GM18951 (cell line): ENCODE results near the gene BAAT.

Source experiments
- POLR2A ChIP-seq: IDR thresholded peaks from 4 replicates; pipeline ENCODE4 v1.6.1; 2011; ENCODE audit warnings: mild to moderate bottlenecking; ENCODE audit not compliant: insufficient read length, insufficient read depth; ENCODE audit errors: extremely low read depth
- in situ Hi-C: fragments of 300-500 bp; cut with MboI; formaldehyde crosslinking; loops from one replicate; pipeline ENCODE4 v1.12.0; 2022; ENCODE audit warnings: low sequenced_read_pairs, mixed read lengths, inconsistent platforms; ENCODE audit not compliant: unreplicated experiment

The BAAT gene

DNA sequence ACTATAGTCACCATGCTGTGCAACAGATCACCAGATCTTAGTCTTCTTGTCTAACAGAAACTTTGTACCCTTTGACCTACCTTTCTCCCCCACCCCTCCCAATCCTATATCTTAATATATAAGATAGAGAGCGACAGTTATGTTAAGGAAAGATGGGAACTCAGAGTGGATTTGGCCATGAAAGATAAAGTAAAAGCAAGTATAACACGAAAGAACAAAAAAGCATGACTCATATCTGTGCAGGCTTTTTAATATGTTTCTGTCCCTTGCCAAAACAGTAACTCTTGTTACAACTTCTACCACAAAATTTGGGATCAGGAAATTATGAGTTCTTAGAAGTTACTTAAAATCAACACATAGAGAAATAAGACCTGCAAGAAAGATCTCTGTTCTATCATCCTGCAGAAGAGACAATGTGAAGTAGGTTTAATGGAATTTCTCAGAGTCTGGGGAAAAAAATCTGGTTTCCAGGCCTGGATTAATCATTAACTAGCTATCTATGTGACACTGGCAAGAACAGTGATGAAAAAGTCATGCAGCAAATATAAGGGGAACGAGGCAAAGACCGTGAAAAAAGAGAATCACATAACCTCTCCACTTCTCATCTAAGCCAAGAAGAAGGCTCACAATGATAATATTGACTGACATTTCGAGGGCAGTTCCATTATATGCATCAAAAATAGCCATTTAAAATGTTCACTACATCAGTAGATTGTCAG is 18.6 kb downstream of the BAAT start:
- in situ Hi-C loops = no loop called here
- no peak for TF ChIP-seq POLR2A

DNA sequence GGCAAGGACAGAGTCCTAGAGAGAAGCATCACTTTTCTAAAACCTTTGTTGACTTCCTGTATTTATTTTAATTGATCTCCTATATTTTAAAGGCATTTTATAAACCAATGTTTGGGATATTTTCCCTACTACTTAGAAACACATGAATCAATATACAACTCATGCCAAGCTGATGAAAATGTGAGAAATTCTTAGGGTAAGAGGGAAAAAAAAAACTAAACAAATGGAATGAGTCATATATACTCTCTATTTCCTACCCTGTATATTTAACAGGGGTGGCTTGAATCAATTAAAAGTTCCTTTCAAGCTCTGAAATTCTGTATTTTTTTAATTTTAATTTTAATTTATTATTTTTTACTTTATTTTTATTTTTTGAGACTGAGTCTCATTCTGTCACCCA is 19.6 kb downstream of the BAAT start:
- TF ChIP-seq POLR2A = no peak
- in situ Hi-C loops = no loop called here

DNA sequence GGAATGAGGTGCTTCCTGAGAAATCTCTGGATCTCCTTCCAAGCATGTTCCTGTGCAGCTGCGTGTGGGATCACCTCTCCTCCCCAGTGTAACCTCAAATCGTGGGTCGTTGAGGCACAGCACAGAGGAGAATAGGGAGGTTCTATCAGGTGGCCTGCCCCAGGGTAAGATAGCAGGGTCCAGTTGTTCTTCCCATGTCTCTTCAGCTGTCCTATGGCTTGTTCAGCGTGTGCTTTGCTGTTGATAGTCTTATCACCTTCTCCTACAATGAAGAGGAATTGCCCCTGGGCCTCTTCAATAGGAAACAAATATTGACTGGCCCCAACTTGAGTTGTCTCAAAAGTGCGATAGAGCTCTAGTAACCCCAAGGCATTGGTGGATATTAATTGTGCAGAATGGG is 22.4 kb downstream of the BAAT start:
- no peak for TF ChIP-seq POLR2A
- in situ Hi-C loops = no loop called here

DNA sequence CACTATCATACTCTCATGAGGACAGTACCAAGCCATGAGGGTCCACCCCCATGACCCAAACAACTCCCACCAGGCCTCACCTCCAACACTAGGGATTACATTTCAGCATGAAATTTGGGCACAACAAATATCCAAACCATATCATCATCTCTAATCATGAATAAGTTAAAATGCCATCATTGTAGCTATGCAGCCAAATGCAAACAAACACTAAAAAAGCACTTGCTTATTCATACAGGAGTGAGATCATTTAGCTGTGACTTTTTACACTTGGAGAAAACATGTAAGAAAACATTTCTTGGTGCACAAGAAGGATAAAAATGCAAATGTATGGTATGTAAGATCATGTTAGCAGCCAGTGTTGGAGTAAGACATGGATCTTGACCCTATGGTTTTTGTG is 24.2 kb downstream of the BAAT start:
- in situ Hi-C loops = no loop called here
- TF ChIP-seq POLR2A = no peak

DNA sequence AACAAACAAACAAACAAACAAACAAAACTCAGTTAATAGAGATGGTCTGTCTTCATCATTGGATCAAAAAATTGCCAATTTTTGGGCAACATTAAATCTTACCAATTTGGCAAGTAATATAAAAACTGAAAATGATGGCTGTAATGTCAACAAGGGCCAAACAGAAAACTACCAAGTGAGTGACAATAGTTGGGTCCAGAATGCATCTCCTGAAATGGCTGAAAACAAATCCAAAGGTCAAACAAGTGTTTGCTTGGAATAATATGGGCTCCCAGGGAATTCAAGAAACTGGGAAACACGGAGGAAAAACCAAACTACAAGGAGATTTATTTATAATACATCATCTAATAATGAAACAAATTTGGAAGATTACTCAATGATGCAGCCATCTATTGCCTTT is 25.1 kb downstream of the BAAT start:
- no peak for TF ChIP-seq POLR2A
- in situ Hi-C loops = no loop called here

DNA sequence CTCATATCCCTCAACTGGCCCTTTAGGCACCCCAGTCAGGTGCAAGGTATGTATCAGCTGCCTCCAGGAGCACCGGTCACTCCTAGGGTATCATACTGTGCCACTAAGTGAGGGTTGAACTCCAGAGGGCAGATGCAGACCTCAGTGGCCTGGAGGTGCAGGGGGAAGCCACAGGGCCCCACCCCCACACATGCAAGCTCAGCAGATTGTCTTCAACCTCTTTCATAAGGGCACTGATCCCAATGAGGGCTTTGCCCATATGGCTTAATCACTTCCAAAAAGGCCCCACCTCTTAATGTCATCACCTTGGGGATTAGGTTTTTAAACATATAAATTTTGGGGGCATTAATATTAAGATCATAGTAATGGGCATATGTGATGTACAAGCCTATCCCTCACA is 28.2 kb downstream of the BAAT start:
- no peak for TF ChIP-seq POLR2A
- in situ Hi-C loops = no loop called here

DNA sequence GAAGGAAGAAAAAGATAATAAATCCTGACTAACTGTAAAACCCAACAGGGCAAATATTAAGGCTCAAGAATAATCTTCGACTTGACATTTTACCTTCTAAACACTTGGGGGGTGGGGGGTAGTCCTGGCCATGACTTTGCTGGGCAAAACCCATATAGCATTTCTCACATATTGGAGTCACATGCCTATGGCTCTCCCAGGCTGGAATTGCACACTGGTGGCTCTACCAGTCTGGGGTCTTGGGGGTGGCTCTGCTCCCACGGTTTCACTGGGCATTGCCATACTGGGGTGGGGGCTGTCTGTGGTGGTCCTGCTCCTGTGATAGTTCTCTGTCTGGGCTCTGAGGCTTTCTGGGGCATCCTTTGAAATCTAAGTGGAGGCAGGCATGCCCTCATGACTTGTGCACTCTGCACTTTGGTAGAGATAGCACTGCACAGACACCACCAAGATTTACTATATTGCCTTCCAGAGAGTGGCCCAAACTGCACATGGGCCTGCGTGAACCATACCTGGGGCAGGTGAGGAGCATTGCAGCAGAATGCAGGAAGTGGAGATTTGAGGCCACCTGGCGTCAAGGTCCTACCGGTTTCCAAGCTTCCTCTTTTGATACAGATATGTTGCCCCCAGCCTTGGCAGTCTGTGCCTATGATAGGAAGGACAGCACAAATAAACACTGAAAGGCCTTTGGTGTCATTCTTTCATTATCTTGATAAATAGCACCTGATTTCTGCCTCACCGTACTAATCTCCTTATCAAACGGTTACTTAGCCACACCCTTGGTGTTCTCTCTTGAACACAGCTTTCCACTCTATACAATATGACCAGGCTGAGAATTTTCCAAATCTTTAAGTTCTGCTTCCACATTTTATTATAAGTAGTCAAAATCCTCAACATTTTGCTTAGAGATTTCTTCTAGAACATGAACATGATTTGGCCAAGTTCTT is 29.8 kb downstream of the BAAT start:
- in situ Hi-C loops = no loop called here
- TF ChIP-seq POLR2A = no peak

DNA sequence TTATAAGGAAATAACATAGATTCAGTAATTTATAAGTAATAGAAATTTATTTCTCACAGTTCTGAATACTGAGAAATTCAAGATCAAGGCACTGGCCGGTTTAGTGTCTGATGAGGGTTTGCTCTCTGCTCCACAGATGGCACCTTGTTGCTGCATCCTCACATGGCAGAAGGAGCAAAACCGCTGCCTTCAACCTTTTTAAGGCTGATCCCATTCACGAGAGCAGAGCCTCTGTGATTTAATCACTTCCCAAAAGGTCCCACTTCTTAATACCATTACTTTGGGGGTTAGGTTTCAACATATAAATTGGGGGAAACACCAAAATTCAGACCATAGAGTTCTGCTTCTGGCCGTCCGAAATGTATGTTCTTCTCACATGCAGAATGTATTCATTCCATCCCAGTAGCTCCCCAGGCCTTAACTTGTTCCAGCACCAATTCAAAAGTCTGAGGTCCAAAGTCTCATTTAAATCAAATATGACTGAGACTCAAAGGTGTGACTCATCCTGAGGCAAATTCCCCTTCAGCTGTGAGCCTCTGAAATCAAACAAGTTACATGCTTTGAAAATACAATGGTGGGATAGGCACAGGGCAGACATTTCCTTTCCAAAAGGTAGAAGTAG is 30.6 kb downstream of the BAAT start:
- in situ Hi-C loops = no loop called here
- TF ChIP-seq POLR2A = no peak

DNA sequence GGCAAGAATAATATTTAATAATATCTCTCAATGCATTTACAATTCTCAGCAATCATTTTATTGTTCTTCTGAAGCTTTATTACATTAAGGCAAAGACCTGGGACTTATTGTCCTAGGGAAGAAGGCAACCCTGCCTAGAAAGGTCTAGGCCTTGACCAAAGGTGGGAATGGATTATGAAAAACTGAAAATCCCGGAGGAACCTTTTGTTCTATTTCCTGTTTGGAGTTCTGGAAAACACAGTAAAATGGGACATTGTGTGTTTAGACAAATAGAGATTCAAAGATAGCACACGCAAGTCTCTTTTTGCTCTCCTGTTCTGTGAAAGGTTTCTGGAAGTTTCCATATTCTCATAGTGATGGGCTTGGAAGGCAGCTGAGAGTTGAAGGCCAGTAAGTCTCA is 31.1 kb downstream of the BAAT start:
- in situ Hi-C loops = no loop called here
- no peak for TF ChIP-seq POLR2A

DNA sequence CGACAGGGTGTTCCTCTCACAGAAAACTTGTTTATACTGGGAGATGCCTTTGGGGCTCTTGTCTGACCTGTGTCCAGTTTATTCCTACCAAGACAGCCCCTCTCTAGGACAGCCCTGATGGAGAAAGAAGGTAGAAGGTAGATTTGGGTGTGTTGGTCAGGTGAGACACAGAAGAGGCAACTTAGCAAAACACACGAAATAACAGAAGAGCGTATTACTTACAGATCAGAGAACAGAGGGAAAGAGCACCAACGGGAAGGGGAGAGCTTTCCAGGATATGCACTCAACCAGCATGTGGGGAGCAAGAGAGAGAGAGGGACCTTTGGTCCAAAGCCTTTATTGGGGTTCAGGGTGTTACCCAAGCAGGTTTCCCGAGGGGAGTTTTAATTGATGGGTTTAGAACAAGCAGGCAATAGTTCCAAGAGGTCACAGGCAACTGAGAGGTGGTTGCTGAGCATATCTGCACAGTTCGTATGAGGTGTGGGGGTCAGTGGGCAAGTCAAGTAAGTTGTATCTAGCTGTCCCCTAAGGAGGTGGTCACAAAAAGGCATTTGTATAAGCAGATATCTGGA is 31.8 kb downstream of the BAAT start:
- in situ Hi-C loops = no loop called here
- no peak for TF ChIP-seq POLR2A

DNA sequence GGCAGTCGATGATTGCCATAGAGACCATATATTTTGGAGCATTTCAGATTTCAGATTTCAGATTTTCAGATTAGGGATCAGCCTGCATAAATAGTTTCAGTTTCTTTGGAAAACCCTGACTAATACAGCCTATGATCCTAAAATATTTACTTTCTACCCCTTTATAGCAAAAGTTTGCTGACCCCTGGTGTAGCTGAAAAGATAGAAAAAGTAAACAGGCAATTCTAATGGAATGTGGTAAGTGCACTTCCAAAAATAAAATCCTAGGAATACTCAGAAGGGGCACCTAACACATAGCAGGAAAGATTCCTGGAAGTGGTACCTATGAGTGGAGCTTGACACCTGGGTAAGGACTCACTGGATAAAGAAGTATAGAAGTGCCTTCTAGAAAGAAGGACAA is 34.5 kb downstream of the BAAT start:
- TF ChIP-seq POLR2A = no peak
- in situ Hi-C loops = no loop called here

DNA sequence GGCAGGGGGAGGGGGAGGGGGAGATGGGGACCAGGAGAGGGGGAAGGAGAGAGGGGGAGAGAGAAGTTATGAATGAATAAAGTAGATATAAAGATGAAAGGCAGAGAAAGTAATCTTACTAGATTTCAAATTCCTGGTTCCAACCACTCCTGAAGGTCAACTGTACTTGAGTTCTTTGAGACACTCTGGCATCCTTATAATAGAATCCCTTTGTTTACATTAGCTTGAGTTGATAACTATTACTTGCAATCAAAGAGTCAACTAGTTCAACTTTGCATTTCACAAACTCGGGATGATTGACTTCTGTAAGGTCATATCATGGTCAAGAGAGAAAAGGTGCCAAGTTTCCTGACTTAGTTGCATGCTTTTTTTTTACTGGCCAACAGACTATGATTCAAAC is 42.2 kb downstream of the BAAT start:
- in situ Hi-C loops = no loop called here
- no peak for TF ChIP-seq POLR2A

DNA sequence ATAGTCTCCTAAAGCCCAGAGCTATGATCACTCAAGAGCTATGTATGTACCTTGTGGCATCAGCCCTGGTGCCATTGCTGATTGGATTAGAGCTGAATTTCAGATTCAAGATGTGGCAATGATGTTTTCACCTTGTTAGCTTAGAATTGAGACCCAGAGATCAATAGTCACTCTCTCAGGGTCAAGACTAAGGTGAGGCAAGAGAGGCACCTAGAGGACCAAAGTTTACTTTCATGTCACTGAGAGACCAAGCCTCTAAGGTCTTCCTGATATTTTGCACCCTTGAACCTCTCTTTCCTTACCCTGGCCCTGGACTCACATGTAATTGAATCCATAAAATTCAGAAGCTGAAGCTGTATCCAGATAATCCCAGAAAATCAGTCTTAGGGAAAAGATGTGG is 42.8 kb downstream of the BAAT start:
- TF ChIP-seq POLR2A = no peak
- in situ Hi-C loops = no loop called here
